HCT116 (cell line): Measurements from ENCODE around the gene ARL8B. TPM values are rescaled to one million over a fixed set of nuclear protein-coding genes. Genes with fewer than 3 reads are reported as not detected.
"Not testable (repeated sequence)": the region's sequence is repeated elsewhere in the genome, so short reads cannot be mapped to it uniquely, and the experiment has no call there.

Experiments
- ATAC-seq: fragments of 200-7000 bp; cut with Tn5 transposase; 2 replicates; pipeline ENCODE4 v1.9.1; 2020; ENCODE audit warnings: mild to moderate bottlenecking, moderate library complexity
- BruUV-seq: library from RNA; stranded (reverse); fragments of 400-500 nt; replicated peaks from 2 replicates; lab custom pipeline; 2021; lab: Mats Ljungman, UMichigan
- CTCF ChIA-PET: fragments of 300-600 bp; sonication (Branson Sonifier 250); formaldehyde crosslinking; loops from one replicate; lab custom pipeline; 2021; ENCODE audit warnings: antibody characterized with exemption; lab: Charles Lee
- POLR2A ChIA-PET: fragments of 300-600, 350-600 bp; sonication (Branson Sonifier 250); formaldehyde crosslinking; loops from one replicate; lab custom pipeline; 2021; ENCODE audit warnings: antibody characterized with exemption; lab: Charles Lee
- RAD21 ChIA-PET, 2 experiments: fragments of 300-600 bp; sonication (Branson Sonifier 250); formaldehyde crosslinking; loops; one replicate each; lab custom pipeline; 2023; ENCODE audit warnings: low total read pairs in 2 of 2; ENCODE audit not compliant: uncharacterized antibody in 2 of 2, unreplicated experiment in 2 of 2, low non-redundant PET in 1 of 2; lab: Charles Lee
- DNase-seq: peaks from one replicate; pipeline ENCODE4 v3.0.0-alpha.2; 2010; ENCODE audit warnings: low read depth, low spot score
- H2AFZ ChIP-seq: fragments of 200-600 bp; shearing (Covaris generic), sonication (generic); 2 replicates; pipeline ENCODE4 v1.6.1; 2017; ENCODE audit warnings: low read depth, mixed run types, mixed read lengths, antibody characterized with exemption, low read length; ENCODE audit not compliant: poor library complexity, severe bottlenecking
- H3K27ac ChIP-seq: 2 replicates; pipeline ENCODE4 v1.5.1; 2012; ENCODE audit warnings: low read depth, low read length
- H3K27me3 ChIP-seq: fragments of 200-600 bp; sonication (generic); 2 replicates; pipeline ENCODE4 v1.6.1; 2016; ENCODE audit warnings: mixed run types, low read length, mixed read lengths; ENCODE audit not compliant: insufficient read depth
- H3K36me3 ChIP-seq, 2 experiments: fragments of 200-500 bp in 1 of 2; fragments of 200-600 bp in 1 of 2; sonication (Bioruptor generic) in 1 of 2; sonication (generic) in 1 of 2; 2 replicates each; pipeline versions ENCODE4 v1.5.1 to v1.6.1; 2014 to 2016; ENCODE audit warnings: low read length in 2 of 2, inconsistent platforms in 1 of 2, mixed read lengths in 1 of 2, mixed run types in 1 of 2; ENCODE audit not compliant: insufficient read depth in 2 of 2, control insufficient read depth in 1 of 2
- H3K4me1 ChIP-seq, 2 experiments: fragments of 200-600 bp in 1 of 2; sonication (generic) in 1 of 2; 2 replicates each; pipeline versions ENCODE4 v1.5.1 to v1.6.1; 2012 to 2017; ENCODE audit warnings: low read length in 2 of 2, inconsistent platforms in 1 of 2, mild to moderate bottlenecking in 1 of 2, mixed read lengths in 1 of 2, mixed run types in 1 of 2, moderate library complexity in 1 of 2; ENCODE audit not compliant: insufficient read depth in 2 of 2, control insufficient read depth in 1 of 2
- H3K4me2 ChIP-seq: fragments of 200-600 bp; sonication (generic); 2 replicates; pipeline ENCODE4 v1.6.1; 2017; ENCODE audit warnings: mixed run types, low read length, mixed read lengths
- H3K4me3 ChIP-seq, 2 experiments: fragments of 200-600 bp in 1 of 2; sonication (generic) in 1 of 2; replicated peaks in 1 of 2; 2 replicates each; pipeline ENCODE4 v1.5.1; 2011 to 2016; ENCODE audit warnings: low read length in 2 of 2, control low read depth in 1 of 2, low read depth in 1 of 2, mild to moderate bottlenecking in 1 of 2, mixed read lengths in 1 of 2, mixed run types in 1 of 2
- H3K79me2 ChIP-seq: fragments of 200-600 bp; sonication (generic); 2 replicates; pipeline ENCODE4 v1.6.1; 2017; ENCODE audit warnings: mild to moderate bottlenecking, mixed run types, low read length, moderate library complexity, mixed read lengths; ENCODE audit not compliant: insufficient read depth
- H3K9ac ChIP-seq: fragments of 200-600 bp; sonication (generic); 2 replicates; pipeline ENCODE4 v1.6.1; 2016; ENCODE audit warnings: low read length, mixed read lengths
- H3K9me2 ChIP-seq: fragments of 200-600 bp; sonication (generic), shearing (Covaris generic); 2 replicates; pipeline ENCODE4 v1.6.1; 2017; ENCODE audit warnings: mixed run types, mild to moderate bottlenecking, moderate library complexity; ENCODE audit not compliant: insufficient read depth
- H3K9me3 ChIP-seq, 2 experiments: fragments of 200-500 bp in 1 of 2; fragments of 200-600 bp in 1 of 2; sonication (Bioruptor generic) in 1 of 2; sonication (generic) in 1 of 2; 2 replicates each; pipeline ENCODE4 v1.6.1; 2014 to 2017; ENCODE audit warnings: low read length in 2 of 2, mixed read lengths in 2 of 2, inconsistent platforms in 1 of 2, low read depth in 1 of 2, mild to moderate bottlenecking in 1 of 2, mixed run types in 1 of 2, moderate library complexity in 1 of 2; ENCODE audit not compliant: control insufficient read depth in 1 of 2, insufficient read depth in 1 of 2
- H4K20me1 ChIP-seq: fragments of 200-600 bp; sonication (generic), shearing (Covaris generic); 2 replicates; pipeline ENCODE4 v1.6.1; 2017; ENCODE audit warnings: mixed run types, mild to moderate bottlenecking, moderate library complexity; ENCODE audit not compliant: insufficient read depth
- ATF3 ChIP-seq: IDR thresholded peaks from 2 replicates; pipeline ENCODE4 v1.6.1; 2012
- ELF1 ChIP-seq: IDR thresholded peaks from 2 replicates; pipeline ENCODE4 v1.6.1; 2012; ENCODE audit warnings: low read depth, borderline replicate concordance
- RAD21 ChIP-seq: IDR thresholded peaks from 2 replicates; pipeline ENCODE4 v1.6.1; 2012; ENCODE audit warnings: low read depth, mild to moderate bottlenecking
- SIN3A ChIP-seq: IDR thresholded peaks from 2 replicates; pipeline ENCODE4 v1.6.1; 2012; ENCODE audit warnings: low read depth
- TCF7L2 ChIP-seq: IDR thresholded peaks from 2 replicates; pipeline ENCODE4 v1.7.0; 2011; ENCODE audit warnings: borderline replicate concordance, inconsistent platforms; ENCODE audit not compliant: insufficient read depth, insufficient read length; ENCODE audit errors: extremely low read depth
- ZFX ChIP-seq: fragments of 450-650 bp; IDR thresholded peaks from 2 replicates; pipeline ENCODE4 v1.6.1; 2017
- intact Hi-C: fragments of 100-400 bp; cut with micrococcal nuclease; formaldehyde crosslinking; loops from 2 replicates; pipeline ENCODE4 v1.10.0; 2022
- total RNA-seq: library from RNA; stranded (reverse); gene quantifications from one replicate; pipeline ENCODE4 v1.2.1, GENCODE V29; 2021; ENCODE audit not compliant: unreplicated experiment

The ARL8B gene
- total RNA-seq, 1 experiment from 2014 or later, result 38.1 TPM

GRCh38 chr3:5110337-5110736, 11.8 kb upstream of the ARL8B start (continued):
- TF ChIP-seq ATF3, result no peak
- no peak for TF ChIP-seq ZFX
- TF ChIP-seq TCF7L2, result no peak
- no peak for TF ChIP-seq RAD21
- no peak for TF ChIP-seq ELF1
- TF ChIP-seq SIN3A, result no peak

- Histone ChIP-seq H4K20me1 (no peaks in the 10 kb centered on the region), H3K9me3 (no peaks in the 10 kb centered on the region), H3K4me3 (no peak overlapping the region), H3K27ac (no peak overlapping the region), H3K9ac (no peak overlapping the region), H3K4me2 (no peak overlapping the region), H3K36me3 (no peaks in the 10 kb centered on the region), H3K4me1 (no peaks in the 10 kb centered on the region), H3K9me2 (no peaks in the 10 kb centered on the region), H3K27me3 (no peaks in the 10 kb centered on the region), H2AFZ (peak overlapping the region; percentile 21), H3K79me2 (no peaks in the 10 kb centered on the region)
- CTCF ChIA-PET, result no interaction called here
- POLR2A ChIA-PET, result no interaction called here
- BruUV-seq, result no TSS peak
- RAD21 ChIA-PET, result no interaction called here
- intact Hi-C loops, result no loop called here
- DNase-seq (no peak), ATAC-seq (no peak)
- TF ChIP-seq ZFX (no peak), SIN3A (no peak)
Measured at GRCh38 chr3:5112043-5112442, 10.0 kb upstream of the ARL8B start.

- CTCF ChIA-PET, H2AFZ ChIP-seq, H4K20me1 ChIP-seq, intact Hi-C loops, H3K4me2 ChIP-seq, H3K9ac ChIP-seq, RAD21 ChIA-PET, H3K4me3 ChIP-seq, H3K9me3 ChIP-seq, H3K27ac ChIP-seq, DNase-seq, H3K4me1 ChIP-seq, H3K36me3 ChIP-seq, H3K9me2 ChIP-seq, H3K79me2 ChIP-seq, ATAC-seq, BruUV-seq, POLR2A ChIA-PET, H3K27me3 ChIP-seq: not testable (repeated sequence)
Measured at GRCh38 chr3:5113726-5114125, 8.4 kb upstream of the ARL8B start.
